ENCODE data around the gene RAI14. TPM values are rescaled to one million over a fixed set of nuclear protein-coding genes. Genes with fewer than 3 reads are reported as not detected.
A peak's percentile ranks its signal among the peaks of the same experiment; 100 is the strongest.

Gene RAI14
- total RNA-seq, 4 donors from 2014 or later = 16.4 to 32.2 (median 18.8) TPM

DNA sequence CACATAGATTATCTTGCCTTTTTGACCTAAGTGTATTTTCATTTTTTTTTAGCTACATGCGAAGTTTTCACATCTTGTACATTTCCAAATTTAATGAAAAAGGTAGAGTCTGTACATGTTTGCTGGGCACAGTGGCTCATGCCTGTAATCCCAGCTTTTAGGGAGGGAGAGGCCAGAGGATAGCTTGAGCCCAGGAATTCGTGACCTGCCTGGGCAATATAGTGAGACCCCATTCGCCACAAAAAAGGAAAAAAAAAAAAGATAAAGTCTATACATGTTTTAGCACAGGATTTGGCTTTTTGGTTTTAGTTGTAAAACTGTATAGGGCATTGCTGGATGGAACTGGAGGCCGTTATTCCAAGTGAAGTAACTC, 28.8 kb downstream of the RAI14 start:
- ATAC-seq (ENCODE audit: low FRiP score) (no peak), DNase-seq (ENCODE audit: low spot score) (no peak)
- TF ChIP-seq, protein P1, sequence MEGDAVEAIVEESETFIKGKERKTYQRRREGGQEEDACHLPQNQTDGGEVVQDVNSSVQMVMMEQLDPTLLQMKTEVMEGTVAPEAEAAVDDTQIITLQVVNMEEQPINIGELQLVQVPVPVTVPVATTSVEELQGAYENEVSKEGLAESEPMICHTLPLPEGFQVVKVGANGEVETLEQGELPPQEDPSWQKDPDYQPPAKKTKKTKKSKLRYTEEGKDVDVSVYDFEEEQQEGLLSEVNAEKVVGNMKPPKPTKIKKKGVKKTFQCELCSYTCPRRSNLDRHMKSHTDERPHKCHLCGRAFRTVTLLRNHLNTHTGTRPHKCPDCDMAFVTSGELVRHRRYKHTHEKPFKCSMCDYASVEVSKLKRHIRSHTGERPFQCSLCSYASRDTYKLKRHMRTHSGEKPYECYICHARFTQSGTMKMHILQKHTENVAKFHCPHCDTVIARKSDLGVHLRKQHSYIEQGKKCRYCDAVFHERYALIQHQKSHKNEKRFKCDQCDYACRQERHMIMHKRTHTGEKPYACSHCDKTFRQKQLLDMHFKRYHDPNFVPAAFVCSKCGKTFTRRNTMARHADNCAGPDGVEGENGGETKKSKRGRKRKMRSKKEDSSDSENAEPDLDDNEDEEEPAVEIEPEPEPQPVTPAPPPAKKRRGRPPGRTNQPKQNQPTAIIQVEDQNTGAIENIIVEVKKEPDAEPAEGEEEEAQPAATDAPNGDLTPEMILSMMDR (IDR thresholded peaks at IDR 0.05) = no peak

DNA sequence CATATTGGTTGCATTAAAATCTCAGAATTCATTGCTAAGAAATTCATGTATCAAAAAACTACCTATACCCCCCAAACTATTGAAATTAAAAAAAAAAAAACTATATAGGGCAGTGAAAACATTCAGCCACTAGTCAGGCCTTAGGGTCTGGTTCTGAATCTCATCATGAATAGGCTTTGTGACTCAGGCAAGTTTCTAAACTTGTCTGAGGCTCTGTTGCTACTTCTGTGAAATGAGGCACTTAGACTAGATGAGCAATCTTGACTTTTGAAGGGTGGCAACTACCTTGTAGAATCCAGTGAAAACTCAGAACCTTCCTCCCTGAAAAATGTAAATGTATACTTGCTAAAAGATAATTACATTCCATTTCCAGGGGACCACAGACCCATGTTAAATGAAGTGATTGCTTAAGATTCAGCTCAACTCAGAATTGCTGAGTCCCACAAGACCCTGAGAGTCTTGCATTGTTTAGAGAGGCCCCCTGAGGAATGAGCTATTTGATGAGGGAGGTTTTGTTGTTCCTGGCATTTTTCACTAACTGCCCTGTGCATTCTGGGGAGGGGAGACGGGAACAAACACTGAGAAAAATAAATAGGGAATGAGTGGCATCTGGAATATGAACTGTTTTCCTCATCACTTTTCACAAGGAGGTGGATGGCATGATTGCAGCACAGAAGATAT, 29.5 kb downstream of the RAI14 start:
- ATAC-seq (ENCODE audit: low FRiP score) (no peak), DNase-seq (ENCODE audit: low spot score) (no peak)
- TF ChIP-seq, protein P1 (IDR thresholded peaks at IDR 0.05) = no peak

DNA sequence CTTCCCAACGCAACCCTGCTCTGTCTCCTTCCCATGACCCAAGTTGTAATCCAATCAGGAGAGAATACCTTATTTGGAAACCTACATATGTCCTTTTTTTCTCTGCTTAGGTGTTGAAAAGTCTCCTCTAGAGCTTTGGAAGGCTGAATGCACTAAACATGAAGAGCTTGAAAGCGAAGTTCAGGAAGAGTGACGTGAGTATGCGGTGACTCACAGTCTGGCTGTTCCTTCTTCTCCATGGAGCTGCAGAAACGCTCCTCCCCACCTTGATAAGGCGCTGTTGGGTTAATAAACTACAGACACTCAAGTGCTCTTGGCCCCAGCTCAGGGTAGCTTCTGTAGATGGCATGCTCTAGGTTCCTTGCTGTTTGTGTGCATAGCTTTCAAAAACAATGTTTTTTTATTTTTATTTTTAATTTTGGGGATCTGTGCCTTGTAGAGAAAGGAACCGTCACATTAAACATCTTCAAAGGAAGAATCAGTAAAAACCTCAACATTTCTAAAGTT, 30.7 kb downstream of the RAI14 start:
- ATAC-seq (ENCODE audit: low FRiP score) = peak; percentile 90
- TF ChIP-seq, protein P1 (IDR thresholded peaks at IDR 0.05) = no peak
- peak; percentile 28 for DNase-seq (ENCODE audit: low spot score)

DNA sequence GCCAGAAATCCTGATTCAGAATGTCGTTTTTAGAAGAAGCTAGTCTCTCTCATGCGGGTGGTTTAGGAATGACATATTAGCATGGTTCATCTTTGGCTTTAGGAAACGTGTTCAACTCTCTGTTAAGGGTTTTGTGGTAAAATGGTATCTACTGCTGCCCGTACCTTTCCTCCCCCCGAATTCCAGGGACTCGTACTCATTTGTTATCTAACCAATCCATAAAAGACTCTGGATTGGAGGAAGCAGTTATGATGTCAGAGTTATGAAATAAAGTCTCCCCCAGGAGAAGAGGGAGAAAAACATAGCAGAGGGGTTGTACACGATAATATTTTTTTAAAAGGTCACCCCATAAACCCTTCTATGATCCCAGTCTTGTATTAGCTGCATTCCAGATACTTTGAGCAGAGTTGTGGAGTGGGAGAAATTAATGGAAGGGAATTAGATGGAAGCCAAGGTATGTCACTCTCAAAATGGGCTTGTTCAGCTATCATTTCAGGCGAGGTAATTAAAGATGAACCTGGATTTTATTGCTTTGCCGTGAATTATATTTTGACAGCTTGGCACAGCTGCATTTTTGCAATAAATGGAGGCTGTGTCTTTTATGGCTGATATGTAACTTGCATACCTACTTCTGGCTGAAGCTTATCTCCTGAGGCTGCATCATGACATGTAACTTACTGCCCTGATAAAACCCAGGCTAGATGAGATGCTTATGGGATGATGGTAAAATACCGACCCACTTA, 31.3 kb downstream of the RAI14 start:
- ATAC-seq (ENCODE audit: low FRiP score) (peak; percentile 76), DNase-seq (ENCODE audit: low spot score) (no peak)
- TF ChIP-seq, protein P1 (IDR thresholded peaks at IDR 0.05) = no peak

DNA sequence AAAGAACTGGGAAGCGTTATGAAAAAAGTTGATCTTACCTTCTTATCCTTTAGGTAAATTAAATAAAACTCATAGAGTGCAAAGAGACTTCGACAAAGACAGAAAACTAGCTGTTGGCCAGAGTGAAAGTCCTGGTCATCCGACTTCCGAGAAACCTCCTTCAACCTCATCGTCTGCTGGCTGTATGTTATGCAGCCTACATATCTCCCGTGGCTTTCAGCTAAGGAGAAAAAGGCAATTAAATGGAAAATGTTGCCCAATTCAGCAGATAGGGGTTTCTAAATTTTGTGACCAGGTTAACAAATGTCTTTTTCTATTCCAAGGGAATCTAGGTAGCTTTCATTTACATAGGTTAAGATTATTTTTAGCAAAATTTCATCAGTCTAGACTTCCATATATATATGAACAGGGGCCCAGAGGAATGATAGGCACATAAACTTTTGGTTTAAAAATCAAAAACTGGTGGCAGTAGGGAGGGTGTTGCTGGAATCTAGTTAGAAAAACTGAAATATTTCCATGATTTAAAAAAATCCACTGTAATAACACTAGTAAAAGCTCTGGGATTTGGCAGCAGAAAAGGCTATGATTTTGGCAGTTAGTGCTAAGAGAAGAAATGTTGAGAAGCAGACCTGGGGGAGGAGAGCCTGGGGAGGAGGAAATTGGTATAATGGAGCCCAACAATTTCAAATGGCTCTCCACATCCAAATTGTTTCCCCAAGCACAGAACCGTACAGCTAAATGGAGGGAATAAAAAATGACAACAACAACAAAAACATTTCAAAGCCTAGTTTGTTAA, 32.1 kb downstream of the RAI14 start:
- TF ChIP-seq, protein P1 (IDR thresholded peaks at IDR 0.05) = no peak
- no peak for DNase-seq (ENCODE audit: low spot score)
- no peak for ATAC-seq (ENCODE audit: low FRiP score)

DNA sequence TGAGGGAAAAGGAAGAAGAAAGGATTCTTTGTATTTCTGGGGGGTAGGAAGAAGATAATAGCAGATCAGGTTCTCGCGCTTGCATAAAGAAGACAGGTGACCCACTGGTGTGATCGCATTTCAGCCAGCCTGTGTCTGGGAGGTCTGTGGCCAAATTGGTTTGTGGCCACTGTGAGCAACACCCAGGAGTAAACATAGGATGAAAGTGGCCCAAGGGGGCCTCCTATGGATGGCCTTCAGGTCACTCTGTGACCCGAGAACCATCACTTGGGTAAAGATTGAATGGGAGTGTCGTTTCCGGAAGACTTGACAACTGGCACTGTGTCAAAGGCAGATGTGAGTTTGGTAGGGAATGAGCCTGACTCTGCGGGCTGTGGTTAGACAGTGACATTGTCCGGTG, 34.2 kb downstream of the RAI14 start:
- ATAC-seq (ENCODE audit: low FRiP score) = no peak
- TF ChIP-seq, protein P1 (IDR thresholded peaks at IDR 0.05) = no peak
- DNase-seq (ENCODE audit: low spot score) = no peak

All from omental fat pad (tissue), 4 donors.